ENCODE measurements around the gene MARCHF3.
"Not testable (repeated sequence)": the region's sequence is repeated elsewhere in the genome, so short reads cannot be mapped to it uniquely, and the experiment has no call there.

Gene MARCHF3

GRCh38 chr5:126849101-126849678 lies 181.2 kb downstream of the MARCHF3 start:
- DNase-seq (ENCODE audit: low read depth in 3 of 3) = no peak

- DNase-seq (ENCODE audit: low read depth in 3 of 3) = no peak
Measured at GRCh38 chr5:126848253-126848652, 182.1 kb downstream of the MARCHF3 start.

- no peak for DNase-seq (ENCODE audit: low read depth in 3 of 3)
Measured at GRCh38 chr5:126847826-126848251, 182.5 kb downstream of the MARCHF3 start.

- DNase-seq (ENCODE audit: low read depth in 3 of 3) = no peak
Measured at GRCh38 chr5:126847456-126847820, 182.9 kb downstream of the MARCHF3 start.

GRCh38 chr5:126846744-126847455 lies 183.5 kb downstream of the MARCHF3 start:
- no peak for DNase-seq (ENCODE audit: low read depth in 3 of 3)

GRCh38 chr5:126846344-126846743 lies 184.0 kb downstream of the MARCHF3 start:
- DNase-seq (ENCODE audit: low read depth in 3 of 3) = no peak

- DNase-seq (ENCODE audit: low read depth in 3 of 3) = peak in 2 of 3 experiments; percentile 41 to 52
Measured at GRCh38 chr5:126845470-126846070, 184.8 kb downstream of the MARCHF3 start.

- not testable (repeated sequence) for DNase-seq (ENCODE audit: low read depth in 3 of 3)
Measured at GRCh38 chr5:126843375-126843774, 187.0 kb downstream of the MARCHF3 start.

GRCh38 chr5:126839407-126839806 lies 191.0 kb downstream of the MARCHF3 start:
- DNase-seq (ENCODE audit: low read depth in 3 of 3) = not testable (repeated sequence)

- DNase-seq (ENCODE audit: low read depth in 3 of 3) = no peak
Measured at GRCh38 chr5:126837906-126838539, 192.3 kb downstream of the MARCHF3 start.

- DNase-seq (ENCODE audit: low read depth in 3 of 3) = no peak
Measured at GRCh38 chr5:126837242-126837641, 193.1 kb downstream of the MARCHF3 start.

GRCh38 chr5:126836778-126837177 lies 193.6 kb downstream of the MARCHF3 start:
- DNase-seq (ENCODE audit: low read depth in 3 of 3) = no peak

- DNase-seq (ENCODE audit: low read depth in 3 of 3) = no peak
Measured at GRCh38 chr5:126831156-126831555, 199.2 kb downstream of the MARCHF3 start.

GRCh38 chr5:126830061-126830460 lies 200.3 kb downstream of the MARCHF3 start:
- DNase-seq (ENCODE audit: low read depth in 3 of 3) = no peak

GRCh38 chr5:126829098-126829497 lies 201.3 kb downstream of the MARCHF3 start:
- no peak for DNase-seq (ENCODE audit: low read depth in 3 of 3)

- DNase-seq (ENCODE audit: low read depth in 3 of 3) = no peak
Measured at GRCh38 chr5:126826619-126827215, 203.6 kb downstream of the MARCHF3 start.

- DNase-seq (ENCODE audit: low read depth in 3 of 3) = no peak
Measured at GRCh38 chr5:126819253-126819652, 211.1 kb downstream of the MARCHF3 start.

- DNase-seq (ENCODE audit: low read depth in 3 of 3) = no peak
Measured at GRCh38 chr5:126818736-126819135, 211.6 kb downstream of the MARCHF3 start.
